GM20431 (cell line): Measurements from ENCODE around the gene LAMB3.
"Not testable (repeated sequence)": the region's sequence is repeated elsewhere in the genome, so short reads cannot be mapped to it uniquely, and the experiment has no call there.

ENCODE experiments used
- in situ Hi-C: fragments of 300-500 bp; cut with MseI, MboI; formaldehyde crosslinking; loops from one replicate; pipeline ENCODE4 v1.15.0; 2020; ENCODE audit warnings: low sequenced_read_pairs; ENCODE audit not compliant: unreplicated experiment

The LAMB3 gene

DNA sequence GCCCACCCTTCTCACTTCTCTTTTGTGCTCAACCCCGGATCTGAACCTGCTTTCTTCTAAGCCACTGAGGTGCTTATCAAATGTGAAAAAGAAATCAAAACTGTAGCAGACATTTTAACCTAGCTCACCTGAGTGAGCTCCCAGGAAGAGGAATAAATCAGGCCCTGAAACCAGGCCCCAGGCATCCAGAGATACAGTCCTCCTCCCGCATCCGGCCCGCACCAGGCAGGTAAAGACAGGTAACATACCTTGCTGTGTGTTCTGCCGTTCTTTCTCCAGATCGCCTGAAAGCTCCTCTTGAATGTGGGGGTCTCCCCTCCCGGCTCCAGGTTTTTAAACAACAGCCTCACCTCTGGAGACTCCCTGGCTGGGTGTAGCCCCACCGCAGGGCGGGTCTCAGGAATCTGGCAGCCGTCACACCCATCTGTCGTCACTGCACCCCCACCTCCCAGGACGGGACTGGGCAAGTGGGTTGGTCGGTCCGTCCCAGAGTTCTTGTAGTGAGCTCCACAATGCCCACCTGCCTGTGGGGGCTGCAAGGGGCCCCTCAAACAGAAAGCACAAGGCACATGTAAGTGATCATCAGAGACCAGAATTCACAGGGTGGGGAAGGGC is at the start of gene LAMB3:
Gene LAMB3 (minus strand): TSS at position 305 of the 615 bp plus-strand sequence. CDS start 1,481 bp downstream, outside the sequence.
- in situ Hi-C loops = no loop called here

DNA sequence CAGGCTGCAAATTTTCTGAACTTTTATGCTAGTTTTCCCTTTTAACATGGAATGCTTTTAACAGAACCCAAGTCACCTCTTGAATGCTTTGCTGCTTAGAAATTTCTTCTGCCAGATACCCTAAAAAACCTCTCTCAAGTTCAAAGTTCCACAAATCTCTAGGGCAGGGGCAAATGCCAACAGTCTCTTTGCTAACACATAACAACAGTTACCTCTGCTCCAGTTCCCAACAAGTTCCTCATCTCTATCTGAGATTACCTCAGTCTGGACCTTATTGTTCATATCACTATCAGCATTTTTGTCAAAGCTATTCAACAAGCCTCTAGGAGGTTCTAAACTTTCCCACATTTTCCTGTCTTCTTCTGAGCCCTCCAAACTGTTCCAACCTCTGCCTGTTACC is 48.5 kb upstream of the LAMB3 start:
- in situ Hi-C loops = not testable (repeated sequence)

DNA sequence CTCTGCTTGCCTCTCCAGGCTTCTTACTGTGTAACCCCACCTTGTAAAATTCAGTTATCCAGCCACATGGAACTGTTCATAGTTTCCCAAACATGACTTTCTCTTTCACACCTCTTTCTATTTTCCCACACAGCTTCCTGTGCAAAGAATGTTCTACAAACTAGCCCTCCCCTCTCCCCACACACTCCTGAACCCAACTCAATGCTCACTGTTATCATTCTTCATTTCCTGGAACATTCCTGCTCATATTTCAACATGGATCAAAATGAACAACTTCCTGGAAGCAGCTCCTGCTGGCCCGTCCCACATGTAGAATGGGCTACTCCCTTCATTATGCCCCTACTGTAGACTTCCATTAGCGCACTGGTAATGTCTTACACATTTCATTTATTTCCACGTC is 44.9 kb upstream of the LAMB3 start:
- in situ Hi-C loops = loop anchor here (10.0 kb wide), 1 partner anchor 122 kb away; no protein-coding TSS in a partner anchor

DNA sequence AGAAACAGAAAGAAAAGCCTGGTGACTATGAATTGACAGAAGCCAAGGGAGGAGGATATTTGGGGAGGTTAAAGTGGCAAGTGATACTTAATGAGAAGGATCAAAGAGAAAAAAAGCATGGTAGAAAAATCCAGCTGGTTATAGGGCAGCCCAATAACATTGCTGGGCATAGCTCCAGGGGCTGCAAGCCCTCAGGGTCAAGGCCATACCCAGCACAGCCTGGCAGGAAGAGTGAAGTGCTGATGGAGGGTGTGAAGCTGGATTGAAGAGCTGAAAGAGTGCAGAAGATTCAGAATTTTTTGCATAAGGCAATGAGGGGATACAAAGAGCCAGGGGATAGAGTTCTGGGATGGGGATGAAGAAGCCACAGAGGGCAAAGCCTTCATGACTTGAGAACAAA is 44.4 kb upstream of the LAMB3 start:
- in situ Hi-C loops = loop anchor here (10.0 kb wide), 1 partner anchor 122 kb away; no protein-coding TSS in a partner anchor

DNA sequence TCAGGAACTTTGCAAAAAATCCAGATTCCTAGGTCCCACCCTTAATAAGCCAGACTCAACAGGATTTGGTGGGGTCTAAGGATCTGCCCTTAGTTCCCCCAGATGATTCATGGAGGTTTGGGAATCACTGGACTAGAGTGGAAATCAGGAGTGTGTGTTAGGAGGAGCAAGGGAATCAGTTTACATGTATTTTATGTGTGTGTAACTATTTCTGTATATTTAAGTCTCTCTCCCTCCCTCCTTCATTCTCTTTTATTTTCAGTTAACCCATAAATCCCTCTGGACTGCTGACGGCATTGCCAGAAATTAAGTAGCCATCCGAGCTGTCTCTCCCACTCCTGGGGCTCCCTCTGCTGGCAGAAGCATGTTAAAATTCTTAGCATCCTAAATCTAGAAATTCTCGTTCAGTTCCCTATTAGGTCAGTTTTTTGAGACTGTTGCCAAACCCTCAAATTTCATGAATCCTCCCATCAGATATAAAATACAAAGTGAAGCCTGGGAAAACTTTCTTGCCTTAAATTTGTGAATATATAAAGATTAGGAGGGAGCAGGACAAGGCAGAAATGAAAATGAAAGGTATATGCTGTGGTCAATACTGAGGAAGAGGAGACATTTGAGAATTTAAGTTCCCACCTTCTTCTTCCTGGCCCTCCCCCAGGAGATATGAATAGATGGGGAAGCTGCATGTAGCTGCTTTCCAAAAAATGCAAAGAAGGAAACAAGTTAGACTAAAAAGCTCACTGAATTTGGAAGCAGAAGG is 40.7 kb upstream of the LAMB3 start:
- in situ Hi-C loops = loop anchor here (10.0 kb wide), 1 partner anchor 118 kb away; no protein-coding TSS in a partner anchor

DNA sequence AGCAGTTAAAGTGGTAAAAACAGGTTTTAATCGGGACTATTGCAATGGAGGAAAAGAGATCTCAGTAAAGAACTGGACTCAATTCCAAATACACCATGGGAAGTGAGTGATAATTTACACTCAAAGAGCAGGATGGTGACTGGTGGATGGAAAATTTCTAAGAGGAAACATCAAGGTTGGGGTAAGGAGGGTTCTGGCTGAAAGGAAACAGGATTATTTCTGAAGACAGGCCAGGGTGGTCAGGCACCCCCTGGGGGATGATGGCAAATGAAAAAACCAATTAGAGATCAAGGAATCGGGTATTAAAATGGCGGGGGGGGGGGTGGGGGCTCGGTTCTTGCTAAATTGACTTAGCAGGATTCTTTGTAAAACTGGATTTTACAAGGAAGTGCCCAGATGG is 40.1 kb upstream of the LAMB3 start:
- in situ Hi-C loops = loop anchor here (10.0 kb wide), 1 partner anchor 117 kb away; no protein-coding TSS in a partner anchor

DNA sequence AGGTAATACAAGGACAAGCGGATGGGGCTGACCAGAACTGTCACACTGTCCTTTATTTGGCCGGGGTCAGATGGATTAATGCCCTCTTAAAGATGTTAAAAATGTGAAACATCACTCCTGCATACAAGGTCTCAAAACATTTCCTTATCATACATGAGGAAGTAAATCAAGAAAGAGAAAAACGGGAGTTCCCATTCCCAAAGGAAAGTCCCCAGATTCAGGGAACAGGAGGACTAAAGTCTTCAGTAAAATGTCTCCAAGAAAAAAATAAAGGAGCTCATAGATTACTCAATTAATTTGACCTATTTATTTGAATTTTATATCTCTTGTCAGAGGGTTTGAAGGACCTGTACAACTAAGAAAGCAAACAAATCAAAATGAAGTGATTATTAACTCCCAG is 39.0 kb upstream of the LAMB3 start:
- in situ Hi-C loops = loop anchor here (10.0 kb wide), 1 partner anchor 116 kb away; no protein-coding TSS in a partner anchor

DNA sequence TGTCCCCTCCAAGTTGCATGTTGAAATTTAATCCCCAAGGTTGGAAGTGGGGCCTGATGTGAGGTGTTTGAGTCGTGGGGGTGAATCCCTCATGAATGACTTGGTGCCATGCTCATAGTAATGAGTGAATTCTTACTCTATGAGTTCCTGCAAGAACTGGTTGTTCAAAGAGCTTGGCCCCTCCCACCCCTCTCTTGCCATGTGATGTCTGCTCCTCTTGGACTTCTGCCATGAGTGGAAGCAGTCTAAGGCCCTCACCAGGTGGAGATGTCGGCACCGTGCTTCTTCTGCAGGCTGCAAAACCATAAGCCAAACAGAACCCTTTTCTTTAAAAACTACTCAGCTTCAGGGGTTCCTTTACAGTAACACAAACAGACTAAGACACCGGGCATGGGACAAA is 37.3 kb upstream of the LAMB3 start:
- in situ Hi-C loops = no loop called here

DNA sequence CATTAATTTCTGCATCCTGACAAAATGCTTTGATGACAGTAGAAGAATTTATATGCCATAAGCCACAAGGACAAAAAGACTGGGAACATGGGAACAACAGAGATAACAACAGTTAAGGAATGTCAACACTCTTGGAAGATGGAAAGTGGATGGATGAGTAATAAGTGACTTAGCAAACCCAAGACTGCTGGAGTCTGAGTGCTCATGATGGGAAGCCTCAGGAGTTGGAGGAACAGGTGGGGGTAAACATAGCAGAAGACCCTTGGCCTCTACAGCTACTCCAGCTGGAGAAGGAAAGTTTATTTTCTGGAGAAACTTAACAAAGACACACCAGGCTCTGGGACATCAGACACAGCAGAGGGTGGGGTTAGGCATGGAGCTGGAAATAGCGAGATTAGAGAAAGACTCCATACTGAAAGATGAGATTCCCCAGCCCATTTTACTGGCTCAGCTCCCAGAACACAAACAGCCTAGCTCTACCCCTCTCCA is 36.6 kb upstream of the LAMB3 start:
- in situ Hi-C loops = no loop called here

DNA sequence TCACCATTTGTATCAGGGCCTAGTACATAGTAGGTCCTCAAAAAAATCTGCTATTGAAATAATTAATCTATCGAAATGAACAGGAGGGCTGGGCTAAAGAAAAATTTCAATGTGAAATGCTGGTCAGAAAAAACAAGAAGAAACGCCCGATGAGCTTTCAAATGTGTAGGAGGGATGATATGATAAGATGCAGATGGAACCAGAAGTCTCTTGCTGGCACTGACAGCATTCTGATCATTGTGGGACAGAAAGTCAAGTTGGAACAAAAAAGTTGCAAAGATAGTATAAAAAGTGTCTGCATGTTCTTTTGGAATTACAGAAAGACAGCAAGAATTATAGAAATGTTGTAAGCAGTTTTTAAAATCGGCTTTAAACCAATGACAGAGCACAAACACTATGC is 34.1 kb upstream of the LAMB3 start:
- in situ Hi-C loops = no loop called here

DNA sequence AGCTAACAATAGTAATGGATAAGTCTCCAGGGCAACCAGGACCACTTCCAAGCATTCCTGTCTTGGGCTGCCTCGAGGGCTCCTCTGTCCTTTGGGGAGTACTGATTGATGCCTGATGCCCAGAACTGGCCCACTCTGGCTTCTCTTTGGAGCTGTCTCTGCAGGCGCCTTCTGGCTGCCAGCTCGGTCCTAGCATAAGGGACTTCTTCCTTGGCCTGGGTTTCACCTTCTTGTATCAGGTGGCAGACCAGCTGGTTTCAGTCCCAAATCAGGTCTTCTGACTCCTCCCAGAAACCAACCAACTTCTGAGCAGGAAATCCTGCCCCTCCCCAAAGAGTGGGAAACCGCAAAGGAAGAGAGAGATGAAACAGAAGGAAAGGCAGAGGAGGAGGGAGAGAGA is 33.6 kb upstream of the LAMB3 start:
- in situ Hi-C loops = no loop called here

DNA sequence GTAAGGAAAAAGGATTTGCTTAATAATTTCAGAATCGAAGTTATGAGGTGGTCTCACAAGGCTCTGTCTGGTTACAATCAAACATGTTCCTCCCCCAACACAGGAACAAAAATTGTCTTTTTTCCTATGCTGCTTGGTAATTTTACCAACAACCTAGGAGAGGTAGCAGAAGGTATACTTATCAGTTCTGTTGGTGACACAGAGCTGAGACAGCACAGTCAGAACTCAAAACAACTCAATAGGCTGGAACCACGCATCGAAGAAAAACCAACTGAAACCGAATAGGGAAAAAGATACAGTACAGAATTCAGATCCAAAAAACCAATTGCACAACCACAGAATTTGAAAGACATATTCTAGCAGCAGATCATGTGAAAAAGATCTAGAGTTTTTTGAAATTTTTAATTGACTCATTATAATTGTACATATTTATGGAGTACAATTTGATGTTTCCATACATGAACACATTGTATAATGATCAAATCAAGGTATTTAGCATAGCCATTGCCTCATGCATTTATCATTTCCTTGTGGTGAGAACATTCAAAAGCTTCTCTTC is 26.8 kb upstream of the LAMB3 start:
- in situ Hi-C loops = no loop called here

DNA sequence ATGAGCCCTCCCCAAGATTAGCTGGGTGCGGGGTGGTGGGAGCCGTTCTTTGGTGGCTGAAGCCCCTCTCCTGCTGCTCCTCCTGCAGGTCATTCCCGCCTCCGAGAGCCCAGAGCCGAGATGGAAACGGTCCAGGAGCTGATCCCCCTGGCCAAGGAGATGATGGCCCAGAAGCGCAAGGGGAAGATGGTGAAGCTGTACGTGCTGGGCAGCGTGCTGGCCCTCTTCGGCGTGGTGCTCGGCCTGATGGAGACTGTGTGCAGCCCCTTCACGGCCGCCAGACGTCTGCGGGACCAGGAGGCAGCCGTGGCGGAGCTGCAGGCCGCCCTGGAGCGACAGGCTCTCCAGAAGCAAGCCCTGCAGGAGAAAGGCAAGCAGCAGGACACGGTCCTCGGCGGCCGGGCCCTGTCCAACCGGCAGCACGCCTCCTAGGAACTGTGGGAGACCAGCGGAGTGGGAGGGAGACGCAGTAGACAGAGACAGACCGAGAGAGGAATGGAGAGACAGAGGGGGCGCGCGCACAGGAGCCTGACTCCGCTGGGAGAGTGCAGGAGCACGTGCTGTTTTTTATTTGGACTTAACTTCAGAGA is 23.4 kb upstream of the LAMB3 start:
- in situ Hi-C loops = no loop called here

DNA sequence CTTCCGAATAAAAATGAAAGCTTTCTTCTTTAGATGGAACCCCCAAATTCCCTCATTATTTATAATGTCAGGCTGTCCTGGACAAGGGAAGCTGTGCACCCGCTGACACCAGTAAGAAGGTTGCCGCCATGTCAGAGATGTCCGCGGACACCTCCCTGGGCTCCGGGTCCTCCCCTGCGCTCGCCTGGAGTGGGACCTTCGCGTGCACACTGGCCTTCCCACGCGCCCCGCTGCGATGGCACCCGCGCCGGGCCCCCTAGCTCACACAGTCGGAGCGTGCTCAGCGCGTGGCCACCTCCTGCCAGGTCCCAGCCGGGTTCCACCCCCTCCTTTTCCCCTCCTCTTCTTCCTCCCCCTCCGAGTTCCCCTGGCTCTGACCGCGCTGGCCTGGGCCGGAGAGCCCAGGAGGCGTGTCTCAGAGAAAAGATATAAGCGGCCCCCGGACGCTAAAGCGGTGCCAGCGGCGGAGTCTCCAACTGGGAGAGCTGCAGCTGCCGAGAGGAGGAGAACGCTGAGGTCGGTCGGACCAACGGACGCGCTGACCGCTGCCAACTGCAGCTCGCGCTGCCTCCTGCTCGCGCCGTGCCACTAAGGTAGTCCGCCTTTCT is 22.8 kb upstream of the LAMB3 start, which contains the start of gene G0S2:
Gene G0S2 (plus strand): TSS at position 456 of the 608 bp plus-strand sequence. CDS start 273 bp downstream, outside the sequence.
- in situ Hi-C loops = no loop called here

DNA sequence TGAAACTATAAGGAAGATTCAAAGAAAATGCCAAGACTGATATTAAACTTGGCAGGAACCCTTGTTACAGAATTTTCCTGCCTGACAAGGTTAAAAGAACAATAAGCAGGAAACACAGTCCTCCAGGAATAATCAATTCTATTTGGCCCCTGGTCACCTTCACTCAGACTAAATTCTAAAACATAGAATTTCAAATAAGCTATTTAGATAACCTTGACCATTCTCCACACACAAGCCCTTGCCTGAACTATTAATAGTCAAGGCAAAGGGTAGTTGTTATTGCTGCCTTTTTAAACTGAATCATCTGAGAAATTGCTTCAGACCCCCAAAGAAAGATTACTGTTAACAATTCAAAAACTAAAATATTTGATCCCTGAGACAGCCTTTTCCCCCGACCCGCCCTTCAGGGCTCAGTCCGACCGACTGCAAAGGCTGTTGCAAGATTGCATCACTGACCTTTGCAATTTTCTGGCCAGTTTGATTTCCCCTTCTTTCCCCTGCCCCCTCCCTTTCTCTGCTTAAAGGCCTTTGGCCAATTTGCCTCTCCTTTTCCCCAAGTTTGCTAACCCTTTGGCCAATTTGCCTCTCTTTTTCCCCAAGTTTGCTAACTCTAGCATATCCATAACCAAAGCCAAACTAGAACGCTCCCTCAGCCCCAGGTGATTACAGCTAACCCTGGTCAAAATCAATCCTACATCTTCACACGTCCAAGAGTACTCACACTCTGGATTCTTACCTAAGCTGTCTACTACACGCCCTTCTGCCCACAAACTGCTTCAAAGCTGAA is 21.6 kb upstream of the LAMB3 start:
- in situ Hi-C loops = no loop called here

DNA sequence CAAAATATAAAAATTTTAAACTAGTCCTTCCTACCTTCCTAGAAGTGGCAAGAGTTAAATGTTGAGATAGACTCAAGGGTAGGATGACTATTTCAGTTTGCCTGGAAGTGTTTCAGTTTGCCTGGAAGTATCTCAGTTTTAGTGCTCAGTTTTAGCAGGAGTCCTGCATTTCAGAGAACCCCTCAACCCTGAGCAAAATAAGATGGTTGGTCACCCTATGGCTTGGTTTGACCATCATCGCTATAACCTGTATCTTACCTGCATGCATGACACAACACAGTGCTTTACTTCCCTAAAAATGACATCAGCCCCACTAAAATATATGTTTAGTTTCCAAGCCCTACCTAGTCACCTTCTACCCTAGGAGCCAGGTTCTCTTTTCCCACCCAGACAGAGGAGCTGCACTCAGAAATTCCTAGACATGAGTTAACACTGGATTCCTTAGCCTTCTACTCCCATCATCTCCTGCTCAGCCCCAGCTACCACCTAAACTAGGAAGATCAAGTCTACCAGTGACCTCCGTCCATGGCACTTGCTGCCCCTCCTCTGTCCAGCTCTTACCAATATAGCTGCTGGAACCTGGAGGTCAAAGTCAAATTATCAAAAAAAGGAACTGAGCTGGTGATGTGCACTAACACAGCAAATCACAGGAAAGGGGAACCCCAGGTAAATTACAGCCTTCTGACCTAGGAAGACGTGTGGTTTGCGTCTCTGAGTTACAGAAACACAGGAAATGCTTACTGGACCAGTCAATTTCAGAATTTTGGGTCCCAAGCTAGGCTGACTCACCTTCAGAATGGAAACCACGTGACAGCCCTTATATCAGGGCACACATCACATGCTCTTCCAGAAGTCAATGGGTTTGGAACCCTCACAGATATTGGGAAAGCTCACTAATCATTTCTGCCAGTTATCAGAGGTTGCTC is 20.7 kb upstream of the LAMB3 start:
- in situ Hi-C loops = no loop called here

DNA sequence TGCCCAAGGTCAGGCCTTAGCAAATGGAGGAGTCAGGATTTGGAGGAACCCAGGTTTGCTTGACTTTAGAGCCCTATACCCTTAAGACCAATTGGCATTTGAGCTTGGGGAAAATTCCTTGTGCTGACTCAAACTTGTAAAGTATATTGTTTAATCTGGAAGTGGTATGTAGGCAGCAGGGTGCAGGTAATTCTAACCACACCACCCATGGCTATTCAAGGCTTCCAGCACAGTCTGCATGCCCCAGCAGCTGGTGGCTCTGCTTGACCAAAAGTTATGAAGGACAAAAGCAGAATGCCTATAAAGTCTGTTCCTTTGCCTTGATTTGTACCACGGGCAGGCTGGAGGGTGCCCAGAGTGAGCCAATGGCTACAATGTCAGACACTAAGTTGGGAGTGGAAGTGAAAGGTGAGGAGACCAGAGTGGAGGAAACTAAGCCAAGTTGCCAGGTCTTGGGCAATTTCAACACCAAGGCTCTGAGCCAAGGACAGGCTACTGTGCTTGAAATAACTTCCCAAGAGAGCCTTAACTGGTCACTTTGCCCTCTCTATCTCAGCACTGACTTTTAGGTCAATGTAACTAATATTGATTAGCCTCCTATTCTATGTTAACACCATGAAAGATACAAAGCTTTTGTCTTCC is 18.3 kb upstream of the LAMB3 start:
- in situ Hi-C loops = no loop called here

DNA sequence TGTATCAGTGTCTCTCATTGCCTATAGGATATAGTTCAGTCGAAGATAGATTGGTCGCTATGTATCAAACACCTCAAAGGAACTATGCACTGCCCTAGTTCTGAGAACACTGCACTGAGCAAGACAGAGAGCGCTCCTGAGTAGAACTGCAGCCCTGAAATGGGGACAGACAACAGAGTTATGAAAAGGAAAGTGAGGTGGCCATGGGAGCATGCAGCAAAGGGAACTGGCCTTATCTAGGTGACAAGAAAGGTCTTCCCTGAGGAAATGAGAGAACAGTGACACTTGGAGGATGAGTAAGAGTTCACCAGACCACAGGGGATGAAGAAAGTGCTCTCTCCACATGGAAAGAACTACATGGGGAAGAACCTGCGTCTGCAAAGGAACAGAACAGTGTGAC is 15.5 kb upstream of the LAMB3 start:
- in situ Hi-C loops = no loop called here
